GM19438 (cell line): ENCODE data around the gene TPPP2.

Experiments used
- ATAC-seq: cut with Tn5 transposase; IDR thresholded peaks from one replicate; pipeline ENCODE4 v1.9.1; 2021; ENCODE audit warnings: low read depth; ENCODE audit not compliant: unreplicated experiment

The TPPP2 gene

DNA sequence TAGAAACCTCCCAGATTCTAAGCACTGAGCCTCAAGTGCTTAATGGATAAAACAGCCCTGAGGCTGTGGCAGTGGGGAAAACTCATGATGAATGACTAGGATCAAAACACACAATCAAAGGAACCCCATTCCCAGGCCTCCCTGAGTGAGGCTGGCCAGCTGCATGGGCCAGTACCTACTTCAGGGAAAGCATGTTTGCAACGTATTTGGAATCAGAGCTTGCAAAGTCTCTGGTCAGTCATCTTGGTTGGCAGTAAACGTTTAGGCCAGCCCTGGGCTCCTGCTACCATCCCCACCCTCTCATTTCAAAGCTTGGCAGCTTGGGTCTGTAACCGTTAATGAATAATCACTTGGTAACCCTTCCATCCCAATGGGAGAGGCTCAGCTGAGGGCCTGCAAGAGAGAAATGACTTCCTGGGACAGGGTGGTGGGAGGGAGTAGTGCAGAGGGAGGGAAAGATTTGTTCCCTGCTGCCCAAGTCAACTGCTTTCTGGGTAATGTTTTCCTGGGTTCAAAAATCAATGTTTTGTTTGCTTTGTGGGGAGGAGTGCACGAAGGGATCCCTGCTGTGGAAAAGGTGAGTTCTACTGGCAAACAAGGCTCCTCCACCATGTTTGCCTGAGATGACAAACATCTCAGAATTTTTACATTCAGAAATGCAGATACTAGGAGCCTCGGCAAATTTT, 25.6 kb downstream of the TPPP2 start:
- no peak for ATAC-seq

DNA sequence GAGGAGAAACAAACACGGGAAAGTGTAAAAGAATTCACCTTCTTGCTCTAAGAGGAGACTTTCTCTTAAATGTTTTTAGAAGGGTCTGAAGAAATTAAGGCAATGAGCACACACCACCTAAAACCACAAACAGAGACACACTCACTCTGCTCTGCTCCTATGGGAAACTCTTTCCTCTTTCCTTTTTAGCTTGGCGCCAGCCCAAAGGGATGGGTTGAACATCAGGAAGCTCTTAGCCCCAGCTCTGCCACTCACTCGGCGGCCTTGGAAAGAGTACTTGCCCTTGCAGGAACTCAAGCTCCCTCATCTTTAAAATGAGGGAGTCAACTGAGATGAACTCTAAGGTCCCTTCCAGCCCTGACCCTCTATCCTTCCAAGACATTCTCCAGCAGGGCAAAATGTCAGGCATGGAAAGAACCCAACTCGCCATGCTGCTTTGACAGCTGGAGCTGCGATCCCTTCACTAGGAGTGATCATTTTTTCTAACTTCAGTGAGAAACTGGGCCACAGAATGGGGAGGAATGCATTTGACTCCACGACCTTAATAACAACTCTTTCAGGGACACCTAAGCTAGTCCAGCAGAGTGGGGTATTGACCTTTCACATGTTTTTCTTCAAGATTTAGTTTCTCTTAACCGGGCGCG, 26.6 kb downstream of the TPPP2 start:
- no peak for ATAC-seq

- ATAC-seq: no peak
Measured at GRCh38 chr14:21057803-21058675, 28.0 kb downstream of the TPPP2 start, which contains the start of gene RNASE8. Gene RNASE8 (plus strand): TSS chr14:21057822. CDS start chr14:21057893, 71 bp downstream.

DNA sequence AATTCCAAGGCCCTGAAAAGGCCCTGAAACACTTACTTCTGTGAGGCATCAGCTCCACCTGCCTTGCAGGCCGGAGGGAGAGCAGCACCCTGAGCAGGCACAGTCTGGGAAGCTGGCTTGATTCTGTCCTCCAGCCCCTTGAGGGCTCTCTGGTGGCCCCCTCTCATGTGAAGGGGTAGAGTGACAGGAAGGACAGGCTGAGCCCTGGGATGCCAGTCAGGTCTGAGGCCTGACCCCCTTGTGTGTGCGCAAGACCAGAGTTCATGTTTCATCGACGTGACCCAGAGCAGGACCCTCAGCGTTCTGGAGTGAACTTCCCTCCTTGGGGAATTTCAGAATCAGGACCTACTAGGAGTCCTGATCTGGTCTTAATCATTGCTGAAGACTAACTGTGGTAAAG, 28.9 kb downstream of the TPPP2 start:
- ATAC-seq: no peak

- no peak for ATAC-seq
Measured at GRCh38 chr14:21059842-21060613, 30.0 kb downstream of the TPPP2 start.

DNA sequence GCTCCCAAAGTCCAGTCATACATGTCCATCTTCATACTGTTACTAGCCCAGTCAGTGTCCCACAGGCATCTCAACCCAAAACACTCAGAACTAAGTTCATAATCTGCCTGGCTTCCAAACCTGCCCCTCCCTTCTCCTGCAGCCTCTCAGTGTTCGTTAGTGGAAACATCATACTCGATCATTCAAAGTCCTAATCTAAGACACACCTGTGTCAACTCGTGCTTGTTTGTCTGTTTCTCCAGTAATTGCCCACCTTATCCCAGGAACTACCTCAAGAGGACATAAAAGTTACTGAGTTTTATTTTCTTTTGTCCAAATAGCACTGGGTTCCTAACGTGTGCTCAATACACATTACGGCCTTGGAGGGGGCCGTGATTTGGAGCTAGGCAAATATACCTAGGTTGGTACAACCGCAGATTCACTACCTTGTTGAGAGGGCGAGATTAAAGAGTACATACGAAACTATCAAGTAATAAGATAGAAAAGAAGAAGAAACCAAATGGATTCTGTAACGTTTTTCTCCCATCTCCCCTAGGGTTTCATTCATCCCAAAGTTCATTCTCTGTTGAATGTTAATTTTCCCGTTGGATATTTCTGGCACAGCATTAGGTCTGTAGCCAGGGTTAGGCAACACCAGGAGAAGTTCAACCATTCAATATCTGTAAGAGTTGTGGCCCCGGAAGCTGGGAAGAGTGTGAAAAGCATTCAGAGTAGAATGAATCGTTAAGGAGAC, 30.8 kb downstream of the TPPP2 start:
- ATAC-seq: no peak

- no peak for ATAC-seq
Measured at GRCh38 chr14:21061347-21061668, 31.3 kb downstream of the TPPP2 start.

GRCh38 chr14:21063479-21063878, 33.5 kb downstream of the TPPP2 start:
- no peak for ATAC-seq

DNA sequence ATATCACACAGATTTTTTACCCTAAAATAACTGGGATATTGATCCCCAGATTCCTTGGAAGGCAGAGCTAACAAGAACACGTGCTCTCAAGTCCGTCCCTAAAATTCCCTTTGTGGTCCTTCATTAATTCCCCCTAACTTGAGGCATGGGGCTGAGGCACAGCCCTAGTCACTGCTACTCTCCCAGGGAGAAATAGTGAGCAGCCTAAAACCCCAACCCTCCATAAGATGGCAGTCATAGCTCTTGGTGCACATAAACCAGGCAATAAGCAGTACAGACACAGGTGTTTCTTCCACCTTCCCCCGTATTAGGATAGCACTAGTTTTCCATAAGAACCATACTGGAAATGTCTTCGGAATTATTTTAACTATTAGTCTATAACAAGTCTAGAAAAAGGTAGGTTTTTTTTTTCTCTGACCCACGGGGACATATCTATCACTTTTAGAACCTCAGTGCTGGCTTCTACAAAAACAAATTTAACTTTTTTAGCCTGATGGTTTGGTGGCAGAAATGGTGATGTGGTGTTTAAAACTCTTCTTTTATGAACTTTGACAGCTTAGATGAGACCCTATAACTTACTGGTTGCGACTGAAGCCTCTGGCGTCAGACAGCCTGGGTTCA, 37.0 kb downstream of the TPPP2 start:
- ATAC-seq: no peak

- ATAC-seq: no peak
Measured at GRCh38 chr14:21068521-21069387, 38.7 kb downstream of the TPPP2 start.

GRCh38 chr14:21069388-21070082, 39.5 kb downstream of the TPPP2 start:
- no peak for ATAC-seq

- ATAC-seq: peak; percentile 19
Measured at GRCh38 chr14:21070083-21070609, 40.1 kb downstream of the TPPP2 start, which contains the start of gene ARHGEF40. Gene ARHGEF40 (plus strand): TSS chr14:21070304. CDS start chr14:21070397, 93 bp downstream.

- ATAC-seq: peak; percentile 5
Measured at GRCh38 chr14:21070610-21071224, 40.7 kb downstream of the TPPP2 start.

GRCh38 chr14:21071225-21072030, 41.4 kb downstream of the TPPP2 start:
- ATAC-seq: peak; percentile 66

- no peak for ATAC-seq
Measured at GRCh38 chr14:21072031-21072473, 42.0 kb downstream of the TPPP2 start.

- ATAC-seq: no peak
Measured at GRCh38 chr14:21072781-21073339, 42.8 kb downstream of the TPPP2 start.
